ENCODE data around the gene CHRNA4.
"Not testable (repeated sequence)": the region's sequence is repeated elsewhere in the genome, so short reads cannot be mapped to it uniquely, and the experiment has no call there.

The CHRNA4 gene

DNA sequence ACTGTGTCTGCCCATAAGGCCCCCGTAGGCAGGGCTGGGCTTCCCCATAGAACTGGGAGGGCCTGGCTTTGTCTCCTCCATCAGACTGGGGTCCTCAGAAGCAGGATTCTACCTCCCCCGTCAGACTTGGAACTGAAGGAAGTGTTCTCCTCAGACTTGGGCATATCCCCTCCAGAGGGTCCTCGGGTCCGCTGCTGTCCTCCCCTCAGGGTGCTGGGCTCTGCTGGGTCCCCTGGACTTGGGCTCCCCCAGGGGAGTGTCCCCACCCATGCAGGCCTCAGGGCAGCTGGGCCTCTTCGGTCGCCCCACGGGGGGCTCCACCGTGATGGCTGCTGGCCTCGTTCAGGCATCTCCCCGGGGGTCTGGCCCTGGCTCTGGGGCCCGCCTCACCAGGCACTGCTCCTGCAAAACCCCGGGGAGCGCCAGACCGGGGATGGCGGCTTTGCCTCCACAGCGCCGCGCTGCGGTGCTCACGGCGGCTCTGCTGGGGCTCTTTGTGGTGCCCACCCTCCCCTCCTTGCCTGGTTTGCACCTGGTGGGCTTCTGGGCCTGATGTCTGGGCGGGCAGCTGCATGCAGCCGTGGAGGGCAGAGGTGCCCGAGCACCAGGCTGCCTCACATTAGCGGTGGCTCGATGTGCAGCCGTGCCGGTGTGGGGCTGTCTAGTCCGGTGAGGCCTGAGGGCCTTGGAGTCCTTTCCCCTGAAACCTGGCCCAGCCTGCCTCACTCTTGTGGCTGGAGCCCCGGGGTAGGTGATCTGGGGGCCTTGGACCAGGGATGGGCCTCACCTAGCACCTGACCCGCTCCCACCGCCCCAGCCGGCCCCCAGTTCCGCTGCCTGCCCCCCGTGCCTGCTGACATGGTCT is 54.2 kb downstream of the CHRNA4 start:
- no peak for DNase-seq

DNA sequence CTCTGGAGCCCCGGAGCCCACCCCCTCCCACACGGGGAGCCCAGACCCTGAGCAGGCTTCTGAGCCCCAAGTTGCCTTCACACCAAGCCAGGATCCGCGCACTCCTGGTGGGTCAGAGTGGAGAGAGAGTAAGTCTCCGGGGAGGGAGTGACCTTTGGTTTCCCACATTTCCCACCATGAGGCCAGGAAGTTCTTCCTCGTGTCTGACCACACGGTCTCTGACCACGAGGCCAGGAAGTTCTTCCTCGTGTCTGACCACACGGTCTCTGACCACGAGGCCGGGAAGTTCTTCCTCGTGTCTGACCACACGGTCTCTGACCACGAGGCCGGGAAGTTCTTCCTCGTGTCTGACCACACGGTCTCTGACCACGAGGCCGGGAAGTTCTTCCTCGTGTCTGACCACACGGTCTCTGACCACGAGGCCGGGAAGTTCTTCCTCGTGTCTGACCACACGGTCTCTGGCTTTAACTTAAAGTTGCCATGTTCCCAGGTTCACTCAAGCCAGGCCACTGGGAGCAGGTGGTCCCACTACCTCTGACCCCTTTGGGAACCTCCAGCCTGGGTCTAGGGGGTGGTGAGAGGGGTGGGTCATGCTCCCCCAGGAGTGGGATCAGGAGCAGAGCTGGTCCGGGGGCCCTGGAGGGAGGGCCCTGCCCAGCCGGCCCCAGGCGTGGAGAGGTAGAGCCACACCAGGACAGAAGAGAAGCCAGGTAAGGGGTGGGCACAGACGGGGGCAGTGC is 55.0 kb downstream of the CHRNA4 start:
- DNase-seq: not testable (repeated sequence)

DNA sequence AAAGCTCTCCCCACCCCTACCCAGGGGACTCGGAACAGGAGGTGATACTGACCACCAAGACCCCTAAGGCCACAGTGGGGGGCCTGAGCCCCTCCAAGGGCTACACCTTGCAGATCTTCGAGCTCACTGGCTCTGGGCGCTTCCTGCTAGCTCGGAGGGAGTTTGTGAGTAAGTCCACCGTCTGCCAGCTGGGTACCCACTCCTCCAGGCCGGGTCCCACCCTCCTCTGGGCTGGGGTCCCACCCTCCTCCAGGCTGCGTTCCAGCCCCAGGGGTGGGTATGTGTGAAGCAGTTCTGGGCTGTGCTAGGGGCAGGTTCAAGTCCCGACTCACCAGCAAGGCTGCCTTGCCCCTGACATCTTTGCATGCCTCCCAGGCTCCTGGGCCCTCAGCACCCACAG is 55.8 kb downstream of the CHRNA4 start:
- no peak for DNase-seq

DNA sequence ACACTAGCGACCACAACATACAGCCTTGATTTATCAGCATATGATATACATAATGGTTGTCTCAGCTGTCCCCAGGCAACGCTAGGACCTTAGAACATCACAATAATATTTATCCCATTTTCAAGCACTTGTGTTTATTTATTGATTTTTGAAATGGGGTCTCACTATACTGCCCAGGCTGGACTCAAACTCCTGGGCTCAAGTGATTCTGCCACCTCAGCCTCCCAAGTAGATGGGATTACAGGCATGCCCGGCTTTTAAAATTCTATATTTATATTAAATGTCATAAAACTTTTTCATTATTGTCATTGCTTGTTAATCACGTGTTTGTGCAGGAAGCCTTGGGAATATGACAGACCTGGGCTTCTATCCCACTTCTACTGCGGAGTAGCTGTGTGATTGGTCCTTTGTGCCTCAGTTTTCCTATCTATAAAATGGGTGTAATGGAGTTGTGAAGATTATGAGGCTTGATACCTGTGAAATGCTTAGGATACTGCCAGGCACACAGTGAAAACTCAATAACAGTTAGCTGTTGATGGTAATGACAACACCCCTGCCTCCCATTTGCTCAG is 58.0 kb downstream of the CHRNA4 start:
- DNase-seq: no peak

DNA sequence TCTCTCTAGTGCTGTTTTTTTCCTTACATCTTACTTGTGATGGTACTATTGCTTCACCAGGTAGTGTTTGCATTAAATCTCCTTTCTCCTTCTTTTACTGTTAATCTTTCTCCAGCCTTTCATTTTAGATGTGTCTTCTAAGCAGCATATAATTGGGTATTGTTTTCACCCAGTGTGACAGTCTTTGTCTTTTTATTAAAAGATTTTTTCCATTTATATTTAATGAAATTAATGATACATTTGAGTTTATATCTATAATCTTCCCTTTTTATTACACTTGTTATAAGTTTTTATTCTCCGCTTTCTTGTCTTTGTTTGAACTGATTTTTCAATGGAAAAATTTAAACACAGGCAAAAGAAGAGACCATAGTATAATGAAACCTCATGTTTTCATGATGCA is 59.5 kb downstream of the CHRNA4 start:
- no peak for DNase-seq

DNA sequence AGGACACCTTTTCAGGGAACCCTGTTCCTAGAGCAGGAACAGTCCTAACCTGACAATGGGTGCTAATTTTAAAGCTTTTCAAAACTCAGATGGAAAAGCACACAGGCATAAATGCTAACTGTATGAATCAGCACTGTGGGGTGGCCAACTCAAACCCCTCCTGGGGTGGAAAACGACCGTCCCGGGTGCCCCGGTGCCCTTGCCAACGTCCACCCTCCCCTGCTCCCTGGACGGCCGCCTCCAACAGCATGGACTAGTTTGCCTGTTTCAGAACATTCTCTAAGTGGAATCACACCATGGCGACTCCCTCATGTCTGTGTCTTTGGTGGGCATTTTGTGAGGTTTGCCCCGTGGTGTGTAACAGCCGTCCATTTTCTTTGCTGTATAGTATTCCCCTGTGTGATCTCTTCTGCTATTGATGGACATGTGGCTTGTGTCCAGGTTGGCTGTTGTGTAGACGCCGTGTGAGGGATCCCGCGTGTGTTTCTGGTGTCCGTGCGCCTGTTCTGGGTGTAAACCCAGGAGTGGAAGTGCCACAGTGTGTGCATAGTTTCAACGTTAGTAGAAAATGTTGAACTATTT is 62.3 kb downstream of the CHRNA4 start:
- no peak for DNase-seq

DNA sequence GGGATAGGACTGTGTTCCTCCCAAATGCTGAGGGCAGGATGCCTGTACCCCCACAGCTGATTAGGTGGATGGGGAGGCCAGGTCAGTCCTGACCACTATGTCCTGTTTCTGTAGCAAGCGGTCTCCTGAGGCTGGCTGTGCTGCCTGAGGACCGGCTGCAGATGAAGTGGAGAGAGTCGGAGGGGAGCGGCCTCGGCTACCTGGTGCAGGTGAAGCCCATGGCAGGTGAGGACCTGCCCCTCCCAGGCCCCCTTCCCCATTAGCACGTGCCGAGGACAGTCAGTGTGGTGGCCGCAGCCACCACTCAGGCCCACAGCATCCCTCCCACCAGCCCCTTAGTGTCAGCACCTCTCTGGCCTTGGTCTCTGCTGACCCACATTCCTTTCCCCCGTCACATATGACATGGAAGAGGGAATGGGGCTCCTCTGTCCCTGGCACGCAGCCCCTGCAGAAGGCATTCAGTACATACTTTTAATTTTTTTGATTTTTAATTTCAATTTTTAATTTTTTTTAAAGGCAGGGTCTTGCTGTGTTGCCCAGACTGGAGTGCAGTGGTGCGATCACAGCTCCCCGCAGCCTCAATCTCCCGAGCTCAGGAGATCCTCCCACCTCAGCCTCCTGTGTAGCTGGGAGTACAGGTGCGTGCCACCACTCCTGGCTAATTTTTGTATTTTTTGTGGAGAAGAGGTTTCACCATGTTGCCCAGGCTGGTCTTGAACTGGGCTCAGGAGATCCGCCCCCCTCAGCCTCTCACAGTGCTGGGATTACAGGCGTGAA is 63.2 kb downstream of the CHRNA4 start:
- no peak for DNase-seq

DNA sequence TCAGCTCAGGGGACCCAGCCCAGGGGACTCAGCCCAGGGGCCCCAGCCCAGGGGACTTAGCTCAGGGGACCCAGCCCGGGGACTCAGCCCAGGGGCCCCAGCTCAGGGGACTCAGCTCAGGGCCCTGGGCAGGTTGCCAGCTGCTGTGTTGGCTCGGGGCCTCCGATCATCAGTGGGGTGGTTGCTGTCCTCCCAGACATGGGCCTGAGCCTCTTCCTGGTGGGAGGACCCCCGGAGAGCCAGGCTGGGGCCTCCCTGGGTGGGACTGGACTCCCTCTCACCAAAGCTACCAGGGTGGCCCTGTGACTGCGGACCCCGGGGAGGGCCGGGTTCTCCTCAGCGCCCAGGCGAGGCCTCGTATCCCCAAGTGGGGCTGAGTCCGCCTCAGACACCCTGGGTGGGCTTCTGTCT is 63.8 kb downstream of the CHRNA4 start:
- no peak for DNase-seq

DNA sequence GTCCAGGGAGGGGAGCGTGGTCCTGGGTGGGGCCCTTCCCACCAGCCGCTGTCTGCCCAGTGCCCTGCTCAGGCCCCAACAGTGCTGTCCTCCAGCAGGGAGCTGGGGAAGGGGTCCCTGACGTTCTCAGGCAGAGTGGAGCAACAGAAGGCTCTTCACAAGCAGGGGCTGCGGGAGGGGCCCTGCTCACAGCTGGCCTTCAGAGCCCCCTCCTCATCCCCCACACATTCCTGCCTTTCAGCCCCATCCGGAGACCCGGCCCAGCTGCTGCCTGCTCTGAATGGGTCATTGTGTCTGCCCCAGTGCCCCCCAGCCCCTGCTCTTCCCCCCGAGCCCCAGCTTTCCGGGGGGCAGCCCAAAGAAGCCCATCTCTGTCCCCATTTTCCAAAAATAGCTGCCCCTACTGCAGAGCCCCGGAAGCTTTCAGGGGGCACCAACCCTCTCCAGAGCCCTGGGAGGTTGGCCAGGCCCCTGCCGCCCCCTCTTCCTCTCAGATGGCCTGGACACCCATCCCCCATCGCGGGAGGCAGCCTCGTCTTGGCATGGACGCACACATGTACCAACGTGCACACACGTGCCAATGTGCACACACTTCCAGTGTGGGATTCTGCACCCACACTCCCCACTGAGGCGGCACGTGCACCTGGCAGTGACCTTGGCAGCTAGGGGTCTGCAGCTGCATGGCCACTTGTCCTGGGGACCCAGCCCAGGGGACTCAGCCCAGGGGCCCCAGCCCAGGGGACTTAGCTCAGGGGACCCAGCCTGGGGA is 64.4 kb downstream of the CHRNA4 start:
- DNase-seq: no peak

DNA sequence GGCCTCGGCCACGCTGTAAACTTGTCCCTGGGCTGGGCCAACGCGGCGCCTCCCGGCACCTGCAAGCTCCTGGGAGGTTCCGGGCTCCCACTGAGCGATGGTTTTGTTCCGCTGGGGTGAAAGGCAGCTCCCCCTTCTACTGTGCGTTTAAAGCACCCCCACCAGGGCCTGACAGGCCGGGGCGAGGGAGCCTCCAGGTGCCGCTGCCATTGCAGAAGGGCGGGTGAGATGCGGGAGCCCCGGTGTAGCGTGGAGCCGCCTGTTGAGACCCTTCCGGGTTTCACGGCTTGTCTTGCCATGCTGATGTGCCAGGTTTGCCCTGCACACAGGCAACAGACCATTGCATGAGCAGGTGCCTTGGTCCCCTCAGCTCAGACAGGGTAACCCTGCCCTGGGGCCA is 65.3 kb downstream of the CHRNA4 start:
- DNase-seq: no peak

DNA sequence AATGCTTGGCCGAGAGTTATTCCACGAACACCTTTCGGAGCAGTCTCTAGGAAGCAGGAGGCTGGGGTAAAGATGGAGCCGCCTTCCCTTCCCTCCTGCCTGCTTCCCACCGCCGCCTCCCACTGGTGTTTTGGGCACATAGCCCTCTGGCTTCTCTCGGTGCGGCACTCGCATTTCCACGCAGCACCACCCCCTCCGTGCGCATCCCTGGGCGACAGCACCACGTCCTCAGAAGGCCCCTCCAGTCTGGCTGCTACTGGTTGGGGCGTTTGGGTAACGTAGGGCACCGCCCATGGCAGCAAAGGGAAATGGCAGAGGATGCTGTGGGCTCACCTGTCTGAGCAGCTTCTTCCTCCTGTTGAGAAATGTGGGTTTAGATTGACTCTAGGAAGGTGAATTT is 65.7 kb downstream of the CHRNA4 start:
- no peak for DNase-seq

DNA sequence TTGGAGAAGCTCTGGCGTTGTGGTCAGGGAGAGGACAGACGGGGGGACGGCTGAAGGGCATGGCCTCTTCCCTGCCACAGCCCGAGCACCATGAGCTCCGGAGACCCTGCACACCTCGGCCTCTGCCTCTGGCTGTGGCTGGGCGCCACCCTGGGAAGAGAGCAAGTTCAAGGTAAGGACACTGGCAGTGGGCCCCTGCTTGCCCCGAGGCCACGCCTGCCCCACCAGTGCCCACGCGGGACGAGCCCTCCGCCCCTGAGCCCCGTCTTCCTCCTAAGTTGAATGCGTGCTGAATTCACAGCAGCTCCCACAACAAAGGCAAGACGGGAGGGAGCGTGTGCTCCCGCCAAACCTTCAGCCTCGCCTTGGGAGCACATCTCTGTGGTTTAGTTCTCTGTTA is 66.1 kb downstream of the CHRNA4 start:
- DNase-seq: no peak

DNA sequence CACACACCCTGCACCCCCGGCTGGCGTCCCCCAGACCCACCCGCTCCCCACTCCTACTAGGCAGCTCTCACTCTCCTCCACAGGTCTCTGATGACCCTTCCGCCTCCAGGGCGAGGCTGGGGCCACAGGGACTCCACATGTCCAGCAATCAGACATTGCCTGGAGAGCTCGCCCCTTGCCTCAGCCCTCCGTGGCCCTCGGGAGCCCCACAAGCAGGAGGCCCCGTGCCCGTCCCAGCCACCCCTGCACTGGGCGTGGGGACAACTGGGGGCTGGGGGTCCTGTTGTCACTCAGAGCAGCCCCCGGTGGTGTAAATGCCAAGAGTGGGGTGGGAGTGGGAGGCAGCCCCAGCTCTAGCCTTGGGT is 66.6 kb downstream of the CHRNA4 start:
- no peak for DNase-seq

DNA sequence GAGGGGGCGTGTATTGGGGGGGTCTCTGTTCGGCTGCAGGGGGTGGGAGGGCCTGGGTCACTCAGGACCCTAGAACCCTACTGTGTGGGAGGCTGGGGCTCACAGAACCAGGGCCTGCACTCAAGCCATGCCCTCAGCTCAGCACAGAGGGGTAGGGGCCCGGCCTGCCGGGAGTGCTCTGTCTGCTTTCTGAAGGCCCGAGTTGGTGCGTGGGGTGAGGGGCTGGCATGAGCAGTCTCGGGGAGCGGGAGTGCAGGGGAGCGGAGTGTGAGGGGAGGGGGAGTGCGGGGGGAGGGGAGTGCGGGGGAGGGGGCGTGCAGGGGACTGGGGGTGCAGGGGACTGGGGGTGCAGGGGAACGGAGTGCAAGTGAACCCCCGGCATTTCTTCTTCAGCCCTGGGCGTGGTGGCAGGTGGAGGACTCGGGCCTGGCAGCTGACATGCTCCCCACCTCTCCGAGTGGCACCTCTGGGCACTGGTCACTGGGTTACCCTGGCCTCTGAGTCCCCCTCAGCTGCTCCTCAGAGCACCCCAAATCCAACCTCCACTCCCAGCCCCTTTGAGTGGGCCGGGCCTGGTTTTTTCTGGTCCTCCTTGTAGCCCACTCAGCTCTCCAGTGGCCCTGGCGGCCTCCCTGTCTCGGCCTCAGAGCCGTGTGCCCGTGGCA is 67.1 kb downstream of the CHRNA4 start:
- no peak for DNase-seq

DNA sequence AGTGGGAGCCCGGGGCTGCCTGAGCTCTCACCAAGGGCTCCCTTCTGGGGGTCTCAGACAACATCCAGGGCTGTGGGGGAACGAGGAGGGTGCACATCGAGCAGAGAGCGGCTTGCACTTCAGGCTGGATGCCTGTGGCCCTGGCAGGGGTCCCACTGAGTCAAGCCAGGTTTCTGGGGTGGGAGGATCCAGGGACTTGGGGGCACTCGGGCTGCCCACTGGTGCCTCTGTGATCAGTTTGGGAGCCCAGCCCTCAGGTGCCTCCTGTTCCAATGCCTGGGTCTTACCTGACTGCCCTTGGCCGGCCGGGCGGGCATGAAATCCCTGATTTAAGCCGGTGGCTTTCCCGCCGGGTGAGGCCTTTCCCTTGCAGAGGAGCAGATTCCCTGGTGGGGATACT is 67.7 kb downstream of the CHRNA4 start:
- no peak for DNase-seq

Data from activated CD8-positive, alpha-beta memory T cell treated with anti-CD3 and anti-CD28 coated beads for 24 hours (primary cell).